Aorta (tissue), 5 donors: ENCODE data around the gene KIDINS220. TPM values are rescaled to one million over a fixed set of nuclear protein-coding genes. Genes with fewer than 3 reads are reported as not detected.

Source experiments
- ATAC-seq: fragments of 200-7000 bp; cut with Tn5 transposase; one replicate; pipeline ENCODE4 v1.9.1; 2022; ENCODE audit warnings: moderate library complexity; ENCODE audit not compliant: low FRiP score
- DNase-seq, 2 donors: peaks; one replicate each; pipeline ENCODE4 v3.0.0-alpha.2; 2020
- H3K27ac ChIP-seq, 2 donors: one replicate each; pipeline ENCODE4 v1.5.1; 2013; ENCODE audit warnings: low read length in 2 of 2, mild to moderate bottlenecking in 2 of 2, moderate library complexity in 2 of 2, control low read depth in 1 of 2, inconsistent platforms in 1 of 2, low read depth in 1 of 2
- H3K27me3 ChIP-seq, 2 donors: one replicate each; pipeline ENCODE4 v1.6.1; 2013; ENCODE audit warnings: control low read depth in 1 of 2, low read length in 1 of 2, mild to moderate bottlenecking in 1 of 2, moderate library complexity in 1 of 2; ENCODE audit not compliant: insufficient read depth in 2 of 2, control insufficient read depth in 1 of 2
- H3K36me3 ChIP-seq, 2 donors: one replicate each; pipeline ENCODE4 v1.6.1; 2013; ENCODE audit warnings: control low read depth in 1 of 2, low read length in 1 of 2, mild to moderate bottlenecking in 1 of 2; ENCODE audit not compliant: insufficient read depth in 2 of 2, control insufficient read depth in 1 of 2
- H3K4me1 ChIP-seq, 2 donors: one replicate each; pipeline ENCODE4 v1.6.1; 2013; ENCODE audit warnings: low read length in 2 of 2, control low read depth in 1 of 2, mild to moderate bottlenecking in 1 of 2, moderate library complexity in 1 of 2; ENCODE audit not compliant: insufficient read depth in 2 of 2, control insufficient read depth in 1 of 2
- H3K4me3 ChIP-seq, 2 donors: one replicate each; pipeline ENCODE4 v1.5.1; 2013; ENCODE audit warnings: low read length in 2 of 2, control low read depth in 1 of 2, mild to moderate bottlenecking in 1 of 2
- H3K9me3 ChIP-seq: one replicate; pipeline ENCODE4 v1.6.1; 2013; ENCODE audit warnings: mild to moderate bottlenecking, low read length; ENCODE audit not compliant: control insufficient read depth
- WGBS, 2 donors: extraction: QIAGEN DNeasy Blood & Tissue Kit; methylation state at CpG; one replicate each; pipeline ENCODE4 v1.1.7; 2013; 5-methylcytosine and 5-hydroxymethylcytosine counted together
- intact Hi-C, 2 donors: fragments of 100-400 bp; cut with DNase I; formaldehyde crosslinking; loops; one replicate each; pipeline versions ENCODE4 v1.14.2 to v1.15.0; 2022
- polyA plus RNA-seq, 2 donors: library from polyadenylated mRNA; stranded (reverse); fragments of 200-250 nt; gene quantifications; one replicate each; pipeline ENCODE4 v1.2.3, GENCODE V29; 2013
- total RNA-seq, 2 donors: library from RNA; stranded (reverse); fragmentation: NEBNext Ultra II Directional; extraction: Animal tissue kit (Norgen Biotek cat#: 25700); gene quantifications; one replicate each; pipeline ENCODE4 v1.2.1, GENCODE V29; 2021
- donor health status: healthy with polysubstance abuse.
- donor health status: Bipolar disorder and iron deficiency.
- donor health status: DM: no; HTN: no; CAD: no.
- donor health status: DM: no; HTN: no; CAD: no.
- donor health status: DM: yes; HTN: yes; CAD: no.

The KIDINS220 gene
- total and polyA plus RNA-seq, 4 donors = 6.9 to 81.6 (median 49.3) TPM

DNA sequence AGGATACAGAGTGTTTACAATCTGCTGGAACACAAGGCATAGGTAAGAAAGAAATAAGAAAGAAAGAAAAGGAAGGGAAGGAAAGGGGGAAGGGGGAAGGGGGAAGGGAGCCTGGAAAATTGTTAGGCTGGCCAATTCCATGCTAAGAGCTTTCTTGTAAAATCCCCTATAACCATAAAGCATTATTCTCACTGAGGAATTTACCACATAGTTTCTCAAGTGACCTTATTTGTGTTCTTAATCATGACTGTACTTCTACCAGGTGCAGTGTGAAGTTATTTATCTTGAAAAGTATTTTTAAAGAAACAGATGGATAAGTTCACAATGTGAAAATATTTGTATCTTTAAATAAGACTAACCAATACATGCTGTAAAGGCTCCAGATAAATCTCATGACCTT lies 39.2 kb upstream of the KIDINS220 start:
- H3K27ac ChIP-seq = no peak overlapping the region
- ATAC-seq (no peak), DNase-seq (no peak)
- peaks cover 0 to 6% of the 10 kb centered on the region in 2 donors for H3K36me3 ChIP-seq
- no peaks in the 10 kb centered on the region for H3K9me3 ChIP-seq
- H3K4me3 ChIP-seq = no peak overlapping the region
- no peaks in the 10 kb centered on the region for H3K27me3 ChIP-seq
- H3K4me1 ChIP-seq = no peaks in the 10 kb centered on the region
- intact Hi-C loops = loop anchor here (5.0 to 10.0 kb wide), 2 partner anchors 218 to 261 kb away; no protein-coding TSS in a partner anchor

DNA sequence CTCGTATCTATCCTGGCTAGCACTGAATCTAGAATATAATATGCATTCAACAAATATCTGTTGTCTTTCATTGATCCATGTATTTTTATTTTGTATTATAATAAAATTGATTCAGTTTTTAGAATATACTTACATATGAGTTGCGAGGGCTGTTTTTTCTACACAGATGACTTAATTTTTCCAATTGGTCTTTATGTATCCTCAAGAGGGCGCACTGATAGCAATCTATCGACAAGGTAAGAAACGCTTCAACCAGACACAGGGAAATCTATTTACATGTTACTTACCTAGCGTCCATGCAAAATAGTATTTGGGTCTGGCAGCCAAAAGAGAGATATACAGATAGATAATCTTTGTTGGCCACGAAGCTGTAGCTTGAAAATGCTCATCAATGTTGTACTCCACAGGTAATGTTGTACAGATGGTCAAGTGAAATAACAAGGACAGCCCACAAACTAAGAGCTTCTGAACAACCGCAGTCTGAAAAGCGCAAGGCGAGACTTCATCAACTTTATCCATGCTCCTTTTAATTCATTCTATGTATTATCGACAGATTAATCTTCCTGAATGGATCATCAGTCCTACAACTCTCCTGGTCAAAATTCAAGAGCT lies 35.5 kb upstream of the KIDINS220 start:
- Histone ChIP-seq H3K4me1 (no peaks in the 10 kb centered on the region), H3K4me3 (no peak overlapping the region), H3K27me3 (no peaks in the 10 kb centered on the region), H3K9me3 (no peaks in the 10 kb centered on the region), H3K27ac (no peak overlapping the region), H3K36me3 (peaks cover 1% of the 10 kb centered on the region in 2 donors)
- DNase-seq (no peak), ATAC-seq (no peak)
- intact Hi-C loops = loop anchor here in 1 of 2 donors (1.0 to 10.0 kb wide), 2 partner anchors 222 to 266 kb away; no protein-coding TSS in a partner anchor
- WGBS, 2 donors = 47 to 48% methylated on average over 11 of the region's 11 CpGs

DNA sequence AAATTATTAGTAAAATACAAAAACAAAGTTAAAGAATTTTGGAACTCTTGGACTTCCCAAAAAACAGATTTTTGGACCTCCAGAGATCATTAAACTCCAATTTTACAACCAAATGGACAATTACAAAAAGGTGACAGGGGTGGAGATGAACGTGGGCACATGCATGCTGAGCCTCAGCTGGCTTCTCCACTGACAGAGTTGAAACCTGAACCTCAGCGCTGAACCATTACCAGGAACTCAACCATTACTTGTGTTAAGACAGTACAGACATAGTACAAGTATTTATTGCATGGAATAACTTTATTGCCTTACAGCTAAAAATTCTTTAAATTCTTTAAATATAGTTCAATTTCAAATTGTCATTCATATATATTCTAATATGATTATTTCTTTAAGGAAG lies 33.0 kb upstream of the KIDINS220 start:
- ATAC-seq = no peak
- DNase-seq = no peak
- Histone ChIP-seq H3K27me3 (no peaks in the 10 kb centered on the region), H3K4me1 (no peaks in the 10 kb centered on the region), H3K4me3 (no peak overlapping the region), H3K9me3 (no peaks in the 10 kb centered on the region), H3K27ac (no peak overlapping the region), H3K36me3 (peaks cover 0 to 6% of the 10 kb centered on the region in 2 donors)
- WGBS, 2 donors = 85 to 94% methylated on average over 2 of the region's 2 CpGs
- intact Hi-C loops = loop anchor here in 1 of 2 donors (10.0 kb wide), 1 partner anchor 224 kb away; no protein-coding TSS in a partner anchor

DNA sequence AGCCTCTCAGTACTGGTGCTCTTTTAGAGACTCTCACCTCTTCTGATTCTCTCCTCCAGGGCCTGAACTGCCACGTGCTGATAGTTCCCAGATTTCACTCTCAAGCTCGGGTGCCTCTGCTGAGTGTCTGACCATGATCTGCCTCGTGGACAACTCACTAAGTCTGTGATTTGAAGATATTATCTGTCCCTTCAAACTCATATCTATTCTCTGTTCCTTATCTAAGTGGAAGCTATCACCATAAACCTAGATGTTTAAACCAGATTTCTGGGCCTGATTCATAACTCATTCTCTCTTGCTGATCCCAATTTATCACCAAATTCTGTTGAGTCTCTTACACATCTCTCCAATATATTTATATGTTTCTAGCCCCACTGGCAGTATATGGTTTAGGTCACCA lies 29.9 kb upstream of the KIDINS220 start:
- H3K27ac ChIP-seq = no peak overlapping the region
- DNase-seq (no peak), ATAC-seq (no peak)
- 89 to 93% methylated on average over 3 of the region's 3 CpGs for WGBS, 2 donors
- intact Hi-C loops = no loop called here
- H3K4me1 ChIP-seq = no peaks in the 10 kb centered on the region
- no peaks in the 10 kb centered on the region for H3K27me3 ChIP-seq
- H3K4me3 ChIP-seq = no peak overlapping the region
- H3K9me3 ChIP-seq = no peaks in the 10 kb centered on the region
- peaks cover 0 to 6% of the 10 kb centered on the region in 2 donors for H3K36me3 ChIP-seq

DNA sequence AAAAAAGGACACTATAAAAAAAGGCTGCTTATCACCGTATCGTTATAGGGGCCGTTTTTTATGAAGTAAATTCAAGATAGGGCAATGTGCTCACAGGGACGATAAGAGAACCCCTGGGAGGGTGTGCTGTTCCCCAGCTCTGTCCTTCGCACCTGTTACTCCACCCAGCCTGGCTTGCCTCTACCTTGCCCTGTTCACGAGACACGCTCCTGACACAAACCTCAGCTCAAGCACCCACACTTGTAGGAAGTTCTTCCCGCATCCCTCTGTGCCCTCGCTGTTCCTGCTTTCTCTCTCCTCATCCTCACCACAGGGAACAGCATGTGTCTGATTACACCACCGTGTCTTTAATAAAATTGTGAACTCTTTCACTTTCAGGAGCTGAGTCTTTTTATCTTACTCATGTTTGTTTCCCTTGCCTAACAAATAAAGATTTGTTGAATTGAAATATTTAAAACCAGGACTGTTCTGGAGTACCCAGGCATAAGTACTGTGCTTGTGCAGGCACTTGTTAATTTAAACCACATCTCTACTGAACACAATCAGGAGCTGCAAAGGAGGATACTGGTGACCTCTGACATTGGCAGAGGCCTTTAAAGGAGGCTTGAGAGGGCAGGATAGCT lies 26.0 kb upstream of the KIDINS220 start:
- intact Hi-C loops = no loop called here
- Histone ChIP-seq H3K9me3 (no peaks in the 10 kb centered on the region), H3K4me1 (no peaks in the 10 kb centered on the region), H3K27ac (no peak overlapping the region), H3K4me3 (no peak overlapping the region), H3K36me3 (peaks cover 0 to 6% of the 10 kb centered on the region in 2 donors), H3K27me3 (no peaks in the 10 kb centered on the region)
- ATAC-seq = no peak
- DNase-seq = no peak
- 76 to 77% methylated on average over 10 of the region's 10 CpGs for WGBS, 2 donors

DNA sequence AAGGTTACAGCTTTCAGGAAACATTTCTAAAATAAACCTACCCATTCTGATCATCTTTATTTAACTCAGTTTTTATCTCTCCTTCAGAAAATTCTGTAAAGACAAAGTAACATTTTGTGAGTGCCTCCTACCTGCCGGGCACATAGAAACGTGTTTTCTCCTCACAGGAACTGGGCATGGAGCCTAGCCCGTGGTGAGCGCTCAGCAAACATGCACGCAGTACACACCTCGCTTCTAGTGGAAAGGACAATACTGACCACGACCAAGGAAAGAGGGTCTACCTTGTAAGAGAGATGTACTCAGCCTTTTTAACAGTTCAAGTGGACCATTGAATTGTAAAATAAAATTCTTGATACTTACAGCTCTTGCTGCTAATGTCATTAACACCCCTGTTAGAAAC lies 24.8 kb upstream of the KIDINS220 start:
- no peaks in the 10 kb centered on the region for H3K4me1 ChIP-seq
- H3K27me3 ChIP-seq = no peaks in the 10 kb centered on the region
- ATAC-seq = no peak
- H3K4me3 ChIP-seq = no peak overlapping the region
- no peak overlapping the region for H3K27ac ChIP-seq
- DNase-seq = no peak
- H3K9me3 ChIP-seq = no peaks in the 10 kb centered on the region
- 91 to 95% methylated on average over 7 of the region's 7 CpGs for WGBS, 2 donors
- intact Hi-C loops = no loop called here
- H3K36me3 ChIP-seq = peaks cover 0 to 2% of the 10 kb centered on the region in 2 donors

DNA sequence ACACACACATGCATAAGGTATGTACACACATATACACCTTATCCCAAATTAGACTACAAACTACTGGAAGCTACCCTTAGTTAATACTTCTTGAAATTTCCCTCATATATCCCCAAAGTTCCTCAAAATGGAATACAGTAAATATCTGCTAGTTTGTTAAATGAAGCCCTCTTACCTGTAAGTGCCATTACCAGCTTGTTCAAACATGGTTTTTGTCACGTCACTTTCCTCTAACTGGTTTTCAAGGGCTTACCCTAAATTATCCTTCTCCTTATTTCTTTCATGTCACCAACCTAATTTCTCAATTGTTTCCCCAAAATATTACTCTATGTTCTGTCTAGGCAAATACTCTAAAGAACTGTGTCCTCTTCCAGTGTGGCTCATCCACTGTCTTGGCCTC lies 24.4 kb upstream of the KIDINS220 start:
- intact Hi-C loops = no loop called here
- ATAC-seq (no peak), DNase-seq (no peak)
- WGBS, 2 donors = 100% methylated on average over 1 of the region's 1 CpG
- no peaks in the 10 kb centered on the region for H3K4me1 ChIP-seq
- no peak overlapping the region for H3K27ac ChIP-seq
- H3K9me3 ChIP-seq = no peaks in the 10 kb centered on the region
- peaks cover 2% of the 10 kb centered on the region in 2 donors for H3K36me3 ChIP-seq
- H3K27me3 ChIP-seq = no peaks in the 10 kb centered on the region
- H3K4me3 ChIP-seq = no peak overlapping the region

DNA sequence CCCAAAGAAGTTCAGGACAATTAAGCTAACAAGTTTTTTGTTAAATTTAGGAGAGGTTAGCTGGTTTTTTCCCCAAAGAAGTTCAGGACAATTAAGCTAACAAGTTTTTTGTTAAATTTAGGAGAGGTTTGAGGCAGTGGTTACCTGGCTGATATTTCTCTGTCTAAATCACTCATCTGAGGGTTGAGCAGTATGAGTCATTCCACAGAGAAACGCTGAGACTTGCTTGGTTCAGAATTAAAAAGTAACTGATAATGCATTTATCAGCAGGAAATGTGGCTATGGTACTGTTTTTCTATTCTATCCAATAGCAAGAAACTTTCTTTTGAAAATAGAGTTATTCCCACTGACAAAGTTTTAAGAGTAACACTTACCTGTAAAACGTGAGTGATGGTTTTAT lies 22.8 kb upstream of the KIDINS220 start:
- no peaks in the 10 kb centered on the region for H3K4me1 ChIP-seq
- 63 to 68% methylated on average over 2 of the region's 2 CpGs for WGBS, 2 donors
- H3K4me3 ChIP-seq = no peak overlapping the region
- DNase-seq (no peak), ATAC-seq (no peak)
- intact Hi-C loops = no loop called here
- H3K27me3 ChIP-seq = no peaks in the 10 kb centered on the region
- H3K27ac ChIP-seq = no peak overlapping the region
- H3K9me3 ChIP-seq = no peaks in the 10 kb centered on the region
- H3K36me3 ChIP-seq = peaks cover 0 to 2% of the 10 kb centered on the region in 2 donors

DNA sequence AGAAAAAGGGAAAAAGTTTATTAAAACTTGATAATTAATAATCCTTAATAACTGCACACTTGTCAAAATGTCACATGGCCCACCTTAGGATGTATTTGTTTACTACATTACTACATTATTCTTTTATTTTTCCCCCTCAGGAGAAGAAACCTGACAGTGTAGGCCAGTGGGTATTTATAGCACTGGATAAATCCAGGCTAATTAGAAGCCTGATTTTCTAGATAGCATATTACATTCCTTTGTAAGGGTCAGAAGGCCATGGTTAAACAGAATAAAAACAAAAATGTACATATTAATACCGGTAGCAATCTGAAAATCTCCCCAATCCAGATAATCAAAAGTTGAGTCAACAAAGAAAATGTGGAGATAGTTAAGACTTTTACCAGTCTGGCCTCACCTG lies 21.5 kb upstream of the KIDINS220 start:
- Histone ChIP-seq H3K4me1 (no peaks in the 10 kb centered on the region), H3K36me3 (peaks cover 0 to 2% of the 10 kb centered on the region in 2 donors), H3K27ac (no peak overlapping the region), H3K27me3 (no peaks in the 10 kb centered on the region), H3K9me3 (no peaks in the 10 kb centered on the region), H3K4me3 (no peak overlapping the region)
- intact Hi-C loops = no loop called here
- ATAC-seq = no peak
- DNase-seq = no peak
- 65 to 72% methylated on average over 1 of the region's 1 CpG for WGBS, 2 donors
